Measurements from ENCODE around the gene TXNRD2.
"Not testable (repeated sequence)": the region's sequence is repeated elsewhere in the genome, so short reads cannot be mapped to it uniquely, and the experiment has no call there.

TXNRD2 gene

GRCh38 chr22:19919701-19920363, 21.8 kb downstream of the TXNRD2 start:
- DNase-seq = no peak

- DNase-seq = no peak
These were observed 23.1 kb downstream of the TXNRD2 start for GRCh38 chr22:19918332-19919106.

- DNase-seq = no peak
These were observed 24.1 kb downstream of the TXNRD2 start for GRCh38 chr22:19917389-19918138.

DNA sequence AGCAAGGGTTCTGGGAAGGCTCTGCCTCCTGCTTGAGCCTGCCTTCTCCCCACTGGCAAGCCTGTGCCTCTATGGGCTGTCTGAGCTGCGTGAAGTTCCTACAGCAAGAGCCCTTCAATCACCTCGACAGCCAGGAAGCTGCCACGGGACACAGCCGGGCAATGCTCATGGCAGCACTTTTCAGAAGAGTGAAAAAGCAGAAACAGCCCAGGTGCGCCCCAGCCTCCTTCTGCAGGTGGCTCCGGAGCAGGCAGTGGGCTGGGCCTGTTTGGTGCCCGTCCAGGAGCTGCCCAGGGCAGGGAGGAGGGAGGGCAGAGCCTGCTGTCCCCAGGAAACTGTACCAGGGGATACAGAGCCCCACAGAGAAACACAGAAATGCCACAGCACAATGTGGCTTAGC, 24.7 kb downstream of the TXNRD2 start:
- no peak for DNase-seq

GRCh38 chr22:19916006-19916405, 25.6 kb downstream of the TXNRD2 start:
- no peak for DNase-seq

- DNase-seq = no peak
These were observed 26.2 kb downstream of the TXNRD2 start for GRCh38 chr22:19915287-19915954.

- DNase-seq = no peak
These were observed 27.2 kb downstream of the TXNRD2 start for GRCh38 chr22:19914201-19914943.

DNA sequence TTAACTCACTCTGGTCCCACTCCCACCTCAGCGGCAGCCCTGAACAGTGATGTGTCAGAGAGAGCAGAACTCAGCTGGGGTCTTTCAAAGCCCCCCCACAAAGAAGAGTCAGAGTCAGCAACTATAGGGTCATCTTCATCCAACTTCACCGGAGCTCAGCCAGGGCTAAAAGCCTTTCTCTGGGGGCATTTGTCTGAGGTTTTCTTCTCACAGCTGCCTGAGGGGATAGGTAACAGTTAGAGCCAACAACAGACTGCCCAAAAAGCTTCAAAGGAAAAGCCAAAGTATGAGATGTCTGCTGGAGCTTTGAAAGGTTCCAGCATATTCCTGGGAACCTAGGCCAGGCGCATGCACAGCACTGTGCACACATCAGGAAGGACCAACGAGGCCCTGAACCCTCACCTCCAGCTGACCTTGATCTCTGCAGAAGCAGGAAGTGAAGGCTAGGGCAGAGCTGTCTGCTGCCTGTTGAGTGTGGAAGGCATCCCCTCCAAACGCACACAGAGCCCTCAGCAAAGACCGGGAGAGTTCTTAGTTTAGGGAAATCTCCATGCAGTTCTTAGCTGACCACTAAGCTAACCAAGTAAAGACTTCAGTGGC, 28.2 kb downstream of the TXNRD2 start:
- DNase-seq = no peak

DNA sequence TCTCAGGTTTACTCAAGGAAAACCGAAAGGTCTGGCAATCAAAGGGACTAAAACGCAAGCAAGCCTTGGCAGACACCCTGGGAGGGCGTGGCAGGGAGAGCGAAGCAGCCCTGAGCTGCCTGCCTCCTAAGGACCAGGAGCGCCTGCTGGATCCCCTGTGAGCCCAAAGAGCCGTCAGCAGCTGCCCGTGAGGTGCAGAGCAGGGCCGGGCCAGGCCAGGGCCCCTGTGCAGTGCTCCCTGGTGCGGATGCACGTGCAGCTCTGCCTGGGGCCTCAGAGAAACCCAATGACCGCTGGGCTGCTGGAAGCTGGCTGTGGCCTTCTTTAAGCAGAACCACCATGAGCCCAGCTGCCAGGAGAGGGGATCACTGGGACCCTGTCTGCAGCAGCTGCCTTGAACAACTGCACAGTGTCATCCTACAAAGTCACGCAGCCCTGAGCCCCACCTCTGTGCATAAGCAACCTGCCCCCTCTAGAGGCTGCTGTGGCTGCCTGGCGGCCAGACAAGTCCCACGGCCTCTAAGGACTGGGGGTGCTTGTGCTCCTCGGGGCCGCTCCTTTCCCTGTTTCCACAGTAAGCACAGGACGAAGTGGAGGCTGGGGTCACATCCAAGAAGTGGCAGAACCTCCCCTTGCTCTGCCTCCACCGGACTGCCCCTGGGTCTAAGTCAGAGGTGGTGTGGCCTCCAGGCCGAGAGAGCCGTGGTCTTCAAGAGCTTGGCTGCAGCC, 29.2 kb downstream of the TXNRD2 start:
- DNase-seq = no peak

DNA sequence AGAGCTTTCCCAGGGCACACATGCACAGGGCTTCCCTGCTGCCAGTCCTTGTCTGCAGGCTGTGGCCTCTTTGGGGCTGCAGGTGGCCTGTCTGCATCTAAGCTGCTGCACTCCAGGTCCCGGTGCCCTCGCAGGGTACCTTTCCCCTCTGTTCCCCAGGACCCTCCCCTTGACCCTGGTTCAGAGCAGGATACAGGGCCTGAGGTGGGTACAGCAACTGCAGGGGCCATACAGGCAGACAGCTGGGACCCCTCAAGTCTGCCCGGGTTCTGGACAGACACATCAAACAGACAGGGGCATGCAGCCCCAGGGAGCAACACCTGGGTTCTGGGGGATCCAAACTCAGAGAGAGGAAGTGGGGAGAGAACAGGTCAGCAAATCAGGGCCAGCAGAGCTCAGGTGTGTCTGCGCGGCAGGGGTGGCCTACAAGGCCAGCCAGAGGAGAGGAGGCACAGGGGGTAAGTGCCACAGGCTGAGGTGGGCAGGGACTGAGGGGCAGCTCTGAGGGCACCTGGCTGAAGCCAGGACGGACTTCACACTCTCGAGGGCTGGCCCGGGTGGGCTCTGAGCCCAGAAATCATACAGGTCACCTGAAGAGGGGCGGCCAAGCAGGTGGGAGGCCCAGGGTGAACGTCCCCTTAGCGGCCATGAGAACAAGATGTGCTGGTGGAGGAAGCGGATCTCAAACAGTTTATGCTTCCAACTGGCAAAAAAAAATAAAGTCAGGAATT, 29.9 kb downstream of the TXNRD2 start:
- DNase-seq = no peak

- DNase-seq = no peak
These were observed 31.4 kb downstream of the TXNRD2 start for GRCh38 chr22:19910180-19910744.

DNA sequence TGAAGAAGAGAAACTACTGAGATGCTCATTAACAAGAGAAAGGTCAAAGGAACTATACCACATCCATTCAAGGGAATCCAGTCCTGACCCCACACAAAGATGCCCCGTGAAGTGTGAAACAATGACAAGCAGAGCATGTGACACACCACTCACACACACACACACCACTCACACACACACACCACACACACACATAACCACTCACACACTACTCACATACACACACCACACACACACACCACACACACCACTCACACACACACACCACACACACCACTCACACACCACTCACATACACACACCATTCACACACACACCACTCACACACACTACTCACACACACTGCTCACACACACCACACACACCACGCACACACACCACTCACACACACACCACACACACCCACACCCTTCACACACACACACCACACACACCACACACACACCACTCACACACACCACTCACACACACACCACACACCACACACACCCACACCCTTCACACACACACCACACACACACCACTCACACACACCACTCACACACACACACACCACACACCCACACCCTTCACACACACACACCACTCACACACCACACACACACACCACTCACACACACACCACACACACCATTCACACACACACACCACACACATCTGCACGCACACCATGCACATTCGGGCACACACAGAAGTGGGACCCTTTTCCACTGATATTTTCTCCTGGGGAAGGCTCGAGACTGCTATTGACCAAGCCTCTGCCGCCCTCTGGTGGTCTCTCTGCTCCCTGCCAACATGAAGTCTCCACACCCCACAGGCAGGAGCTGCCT, 32.1 kb downstream of the TXNRD2 start:
- DNase-seq = peak; percentile 86 to 88

DNA sequence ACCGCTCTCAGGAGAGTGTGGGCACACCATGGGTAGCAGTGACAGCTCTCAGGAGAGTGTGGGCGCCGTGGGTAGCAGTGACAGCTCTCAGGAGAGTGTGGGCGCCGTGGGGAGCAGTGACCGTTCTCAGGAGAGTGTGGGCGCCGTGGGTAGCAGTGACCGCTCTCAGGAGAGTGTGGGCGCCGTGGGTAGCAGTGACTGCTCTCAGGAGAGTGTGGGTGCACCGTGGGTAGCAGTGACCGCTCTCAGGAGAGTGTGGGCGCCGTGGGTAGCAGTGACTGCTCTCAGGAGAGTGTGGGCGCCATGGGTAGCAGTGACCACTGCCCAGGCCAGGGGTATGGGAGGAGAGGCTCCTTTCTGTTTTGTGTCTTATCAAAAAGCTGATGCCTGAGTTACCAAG, 33.7 kb downstream of the TXNRD2 start:
- not testable (repeated sequence) for DNase-seq

GRCh38 chr22:19906864-19907263, 34.8 kb downstream of the TXNRD2 start:
- not testable (repeated sequence) for DNase-seq

GRCh38 chr22:19905347-19906276, 36.0 kb downstream of the TXNRD2 start:
- no peak for DNase-seq

- DNase-seq = no peak
These were observed 36.7 kb downstream of the TXNRD2 start for GRCh38 chr22:19904935-19905334.

DNA sequence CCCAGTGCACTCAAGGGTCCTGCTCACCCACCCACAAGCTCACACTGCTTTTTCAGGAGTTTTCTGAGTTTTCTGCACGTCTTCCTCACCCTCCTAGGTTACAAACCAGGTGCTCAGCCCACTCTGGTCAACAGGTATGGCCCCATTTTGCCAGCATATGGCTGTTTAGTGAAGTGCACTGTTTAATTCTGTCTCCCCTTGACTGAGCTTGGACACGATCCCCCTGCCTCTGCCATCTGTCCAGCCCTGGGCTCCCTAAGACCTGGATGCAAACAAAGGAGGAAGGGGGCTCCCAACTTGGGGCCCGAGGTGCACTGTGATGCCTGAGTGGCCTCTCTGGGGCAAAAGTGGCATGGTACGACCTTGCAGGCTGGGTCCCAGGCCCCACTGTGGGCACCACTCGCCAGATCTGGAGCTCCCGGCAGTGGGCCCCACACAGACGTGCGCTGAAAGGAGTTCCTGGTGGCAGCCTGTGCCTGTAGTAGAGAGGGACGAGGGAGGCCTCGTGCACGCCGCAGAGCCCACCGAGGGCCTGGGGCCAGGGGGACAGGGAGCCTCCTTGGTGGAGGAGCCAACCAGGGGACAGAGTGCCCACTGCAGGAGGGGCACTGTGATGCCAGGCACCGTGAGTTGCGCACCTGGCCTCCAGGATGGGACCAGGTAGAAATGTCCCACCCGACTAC, 37.3 kb downstream of the TXNRD2 start:
- no peak for DNase-seq

- DNase-seq = no peak
These were observed 38.1 kb downstream of the TXNRD2 start for GRCh38 chr22:19903513-19903912.

Data from activated CD4-positive, alpha-beta T cell treated with anti-CD3 and anti-CD28 coated beads, Interleukin-2, amount 50 U/mL, for 48 hours (primary cell).